HEK293T (cell line): ENCODE data around the gene LTBP1.

ENCODE experiments used
- BHLHE40 ChIP-seq: fragments of 450-650 bp; IDR thresholded peaks from 2 replicates; pipeline ENCODE4 v1.6.1; 2016; ENCODE audit warnings: mild to moderate bottlenecking, moderate library complexity, borderline replicate concordance
- CTBP1 ChIP-seq: fragments of 450-650 bp; IDR thresholded peaks from 2 replicates; pipeline ENCODE4 v1.6.1; 2016; ENCODE audit warnings: borderline replicate concordance
- FOXA1 ChIP-seq: fragments of 450-650 bp; IDR thresholded peaks from 2 replicates; pipeline ENCODE4 v1.6.1; 2016; ENCODE audit warnings: mild to moderate bottlenecking
- FOXK2 ChIP-seq: fragments of 450-650 bp; IDR thresholded peaks from 2 replicates; pipeline ENCODE4 v1.6.1; 2016; ENCODE audit warnings: mild to moderate bottlenecking

GRCh38 chr2:33217406-33217805 is 270.7 kb downstream of the LTBP1 start:
- TF ChIP-seq FOXA1, result no peak
- TF ChIP-seq CTBP1, result no peak
- TF ChIP-seq BHLHE40, result no peak
- TF ChIP-seq FOXK2, result no peak
